DMS53 (cell line): ENCODE results near the gene PERCC1.

Experiments used
- DNase-seq: peaks from one replicate; lab custom pipeline; 2025; lab: John Stamatoyannopoulos, UW

PERCC1 gene

GRCh38 chr16:1434644-1435592 lies 4.0 kb downstream of the PERCC1 start:
- DNase-seq = peak; percentile 38

- DNase-seq = peak; percentile 89
These were observed 5.2 kb downstream of the PERCC1 start for GRCh38 chr16:1435921-1436697.

DNA sequence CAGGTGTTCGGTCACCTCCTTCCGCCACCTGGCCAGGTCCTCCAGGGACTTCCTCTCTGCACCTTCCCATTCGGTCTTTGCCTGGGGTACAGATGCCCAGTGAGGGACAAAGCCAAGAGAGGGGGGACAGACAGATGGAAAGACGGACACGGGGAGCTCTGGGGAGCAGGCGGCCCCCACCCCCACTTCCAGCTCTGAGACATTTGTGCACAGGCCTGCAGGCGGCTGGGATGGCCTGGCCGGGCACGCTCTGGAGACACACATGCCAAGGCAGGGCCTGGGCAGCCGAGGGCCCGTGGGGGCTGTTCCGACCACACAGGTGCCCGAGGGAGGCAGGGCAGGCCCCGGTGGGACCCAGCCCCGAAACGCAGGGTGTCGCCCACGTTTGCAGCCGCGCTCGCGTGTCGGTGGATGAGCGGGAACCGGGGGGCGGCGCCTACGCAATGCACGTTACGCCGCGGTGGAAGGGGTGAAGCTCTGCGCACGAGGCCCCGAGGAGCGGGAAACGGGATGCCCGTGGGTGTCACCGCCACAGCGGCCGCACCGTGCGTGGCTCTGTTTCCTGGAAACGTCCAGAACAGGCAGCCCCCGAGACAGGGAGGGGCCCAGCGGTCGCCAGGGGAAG lies 6.0 kb downstream of the PERCC1 start:
- peak; percentile 88 for DNase-seq

DNA sequence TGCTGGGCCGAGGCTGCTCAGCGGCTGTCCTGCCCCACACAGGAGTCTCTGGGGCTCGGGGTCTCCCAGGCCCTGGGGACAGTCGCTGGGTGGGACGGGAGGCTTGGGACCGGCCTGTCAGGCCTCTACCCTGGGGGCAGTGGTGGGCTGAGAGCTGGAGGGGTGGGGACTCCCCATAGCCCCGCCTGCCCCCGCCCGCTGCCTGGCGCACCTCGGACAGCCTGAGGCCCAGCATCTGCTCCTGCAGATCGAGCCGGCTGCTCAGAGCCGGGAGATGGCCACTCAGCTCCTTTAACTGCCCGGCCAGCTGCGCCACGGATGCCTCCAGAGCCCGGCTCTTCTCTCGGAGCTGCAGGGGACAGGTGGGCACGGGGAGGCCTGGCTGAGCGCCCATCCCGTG lies 6.7 kb downstream of the PERCC1 start:
- peak; percentile 89 for DNase-seq

- DNase-seq = peak; percentile 84
These were observed 7.6 kb downstream of the PERCC1 start for GRCh38 chr16:1438229-1439057.

- peak; percentile 89 for DNase-seq
These were observed 8.3 kb downstream of the PERCC1 start for GRCh38 chr16:1439058-1439698.

DNA sequence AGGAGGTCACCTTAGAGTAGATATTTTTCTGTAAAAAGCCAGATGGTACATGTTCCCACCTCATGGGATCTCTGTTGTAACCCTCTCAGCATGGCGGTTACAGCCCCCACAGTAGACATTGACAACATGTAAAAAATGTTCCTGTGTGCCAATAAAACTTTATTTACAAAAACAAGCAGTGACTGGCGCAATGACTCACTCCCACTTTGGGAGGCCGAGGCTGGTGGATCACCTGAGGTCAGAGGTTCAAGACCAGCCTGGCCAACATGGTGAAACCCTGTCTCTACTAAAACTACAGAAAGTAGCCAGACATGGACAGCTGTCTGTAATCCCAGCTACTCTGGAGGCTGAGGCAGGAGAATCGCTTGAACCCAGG lies 8.8 kb downstream of the PERCC1 start:
- peak; percentile 85 for DNase-seq

DNA sequence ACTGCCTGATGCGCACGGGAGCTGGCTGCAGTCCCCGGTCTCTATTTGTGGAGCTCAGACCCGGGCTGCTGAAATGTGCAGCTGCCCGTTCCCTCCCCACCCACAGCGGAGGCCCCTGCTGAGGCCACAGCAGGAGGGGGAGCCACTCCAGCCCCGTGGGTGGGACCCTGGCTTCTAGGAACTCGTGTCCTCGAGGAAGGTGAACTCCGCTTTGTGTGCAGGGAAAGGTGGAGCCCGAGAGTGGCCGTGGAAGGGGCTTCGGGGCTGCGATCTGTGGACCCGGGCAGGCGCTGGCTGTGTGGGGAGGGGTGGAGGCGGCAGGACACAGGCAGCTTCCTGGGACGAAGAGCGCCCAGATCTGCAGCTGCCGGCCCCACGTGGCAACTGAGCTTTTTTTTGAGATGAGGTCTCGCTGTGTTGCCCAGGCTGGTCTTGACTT lies 10.5 kb downstream of the PERCC1 start:
- DNase-seq = no peak

- no peak for DNase-seq
These were observed 11.8 kb downstream of the PERCC1 start for GRCh38 chr16:1442697-1443096.

DNA sequence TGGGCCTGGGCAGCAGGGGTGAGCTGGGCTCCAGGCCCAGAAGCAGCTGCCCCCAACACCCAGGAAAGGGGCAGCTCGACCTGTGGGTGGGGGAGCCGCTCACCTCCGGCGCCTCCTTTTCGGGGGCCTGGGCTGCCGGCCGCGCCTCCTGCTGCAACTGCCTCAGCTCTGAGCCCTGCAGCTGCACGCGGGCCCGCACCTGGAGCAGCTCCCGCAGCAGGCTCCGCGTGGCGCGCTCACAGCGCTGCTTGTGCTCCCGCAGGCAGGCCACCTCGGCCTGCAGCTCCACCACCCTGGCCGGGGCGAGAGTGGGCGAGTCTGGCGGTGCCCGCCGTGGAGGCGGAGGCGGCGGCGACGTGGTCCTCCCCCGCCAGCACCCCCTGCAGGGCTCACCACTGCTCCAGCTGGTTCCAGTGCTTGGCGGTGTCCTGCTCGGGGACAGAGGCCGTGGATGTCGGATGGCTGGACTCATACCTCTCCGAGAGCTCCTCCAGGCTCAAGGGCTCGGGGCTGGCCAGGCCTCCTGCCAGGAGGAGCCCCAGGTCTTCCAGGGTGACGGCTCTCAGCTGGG lies 12.6 kb downstream of the PERCC1 start:
- no peak for DNase-seq

GRCh38 chr16:1443980-1444729 lies 13.3 kb downstream of the PERCC1 start, which contains the start of gene CCDC154:
CCDC154 (minus strand) TSS chr16:1444556; CDS start chr16:1444322, 234 bp downstream.
- DNase-seq = no peak

DNA sequence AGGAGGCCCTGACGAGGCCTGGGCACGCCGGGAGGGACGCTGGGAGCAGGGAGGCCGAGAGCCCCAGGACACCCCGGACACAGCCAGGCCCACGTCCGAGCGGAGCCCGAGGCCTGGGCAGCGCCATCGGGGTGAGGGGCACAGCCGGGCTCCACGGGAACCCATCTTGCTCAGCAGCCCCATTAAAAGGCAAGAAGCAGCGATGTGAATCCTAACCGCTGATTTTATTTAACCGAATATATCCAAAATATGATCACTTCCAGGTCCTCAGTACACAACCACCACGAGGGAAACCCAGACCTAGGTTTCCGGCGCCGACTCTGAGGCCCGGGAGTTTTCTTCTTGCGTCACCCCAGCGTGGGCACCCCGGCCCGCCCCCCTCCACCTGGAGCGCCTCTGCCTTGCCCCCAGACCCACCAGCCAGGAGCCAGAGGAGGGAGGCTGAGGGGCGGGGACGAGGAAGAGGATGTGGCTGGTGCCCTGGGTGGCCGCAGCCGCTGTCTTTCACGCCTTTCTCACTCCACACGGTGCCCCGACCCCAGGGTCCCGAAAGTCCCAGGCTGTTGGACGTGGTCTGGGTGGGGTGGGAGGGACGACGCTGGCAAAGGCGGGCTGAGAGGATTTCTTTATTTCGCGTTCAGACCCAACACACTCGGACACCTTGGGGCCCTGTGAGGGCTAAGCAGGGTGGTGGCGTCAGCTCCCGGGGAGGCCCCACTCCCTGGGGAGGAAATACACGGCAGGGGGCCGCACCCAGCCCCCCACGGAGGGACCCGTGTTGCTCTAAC lies 14.0 kb downstream of the PERCC1 start:
- no peak for DNase-seq

GRCh38 chr16:1445518-1446203 lies 14.8 kb downstream of the PERCC1 start:
- DNase-seq = no peak

DNA sequence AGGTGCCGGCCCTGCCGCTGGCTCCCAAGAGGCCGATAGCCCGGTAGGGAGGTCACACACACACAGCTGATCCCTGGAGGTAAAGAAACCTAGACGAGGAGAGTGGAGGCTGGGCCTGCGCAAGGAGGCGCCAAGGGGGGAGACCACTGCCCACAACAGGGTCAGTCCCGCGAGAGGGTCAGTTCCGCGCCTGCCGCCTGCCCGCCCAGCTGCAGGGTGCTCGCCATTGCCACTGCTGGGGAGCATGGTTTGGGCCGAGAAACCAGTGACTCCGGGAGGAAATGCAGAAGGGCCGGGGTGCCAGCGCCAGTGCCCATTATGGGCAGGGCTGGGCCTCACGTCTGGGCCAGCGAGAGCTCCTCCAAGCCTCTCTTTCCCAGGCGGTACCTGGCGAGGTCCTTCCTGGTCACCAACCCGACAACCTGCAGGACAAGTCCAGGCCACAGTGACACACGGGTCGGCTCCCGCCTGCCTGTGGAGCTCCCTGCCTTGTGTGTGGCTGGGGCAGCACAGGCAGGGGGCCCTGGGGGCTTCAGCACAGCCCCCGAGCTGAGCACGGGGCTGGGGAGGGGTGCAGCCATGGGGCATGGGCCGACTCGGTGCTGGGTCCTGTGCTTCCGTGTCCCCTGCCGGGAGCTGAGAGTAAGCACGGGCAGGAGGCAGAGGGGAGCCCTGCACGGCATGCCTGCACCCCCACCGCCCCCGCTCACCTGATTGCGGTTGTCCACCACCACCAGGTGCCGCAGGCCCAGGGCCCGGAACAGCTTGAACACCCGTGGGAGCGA lies 15.6 kb downstream of the PERCC1 start:
- no peak for DNase-seq

DNA sequence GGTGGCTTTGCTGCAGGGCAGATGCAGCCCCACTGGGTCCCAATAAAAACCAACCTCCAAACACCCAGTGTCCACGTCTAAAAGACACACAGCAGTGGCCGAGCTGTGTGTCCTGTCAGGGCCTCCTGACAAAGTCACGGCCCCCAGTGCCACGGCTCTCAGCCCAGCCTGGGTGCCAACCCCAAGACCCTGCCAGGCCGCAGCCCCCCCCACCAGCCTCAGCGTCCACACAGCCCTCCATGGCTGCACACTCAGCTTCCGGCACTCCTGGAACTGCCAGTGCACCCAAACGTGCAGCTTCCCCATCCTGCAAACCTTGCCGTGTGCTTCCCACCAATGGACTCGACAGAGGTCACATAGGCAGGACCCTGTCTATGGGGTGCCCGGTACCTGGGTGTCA lies 17.1 kb downstream of the PERCC1 start:
- no peak for DNase-seq

GRCh38 chr16:1448536-1449116 lies 17.7 kb downstream of the PERCC1 start:
- DNase-seq = no peak

DNA sequence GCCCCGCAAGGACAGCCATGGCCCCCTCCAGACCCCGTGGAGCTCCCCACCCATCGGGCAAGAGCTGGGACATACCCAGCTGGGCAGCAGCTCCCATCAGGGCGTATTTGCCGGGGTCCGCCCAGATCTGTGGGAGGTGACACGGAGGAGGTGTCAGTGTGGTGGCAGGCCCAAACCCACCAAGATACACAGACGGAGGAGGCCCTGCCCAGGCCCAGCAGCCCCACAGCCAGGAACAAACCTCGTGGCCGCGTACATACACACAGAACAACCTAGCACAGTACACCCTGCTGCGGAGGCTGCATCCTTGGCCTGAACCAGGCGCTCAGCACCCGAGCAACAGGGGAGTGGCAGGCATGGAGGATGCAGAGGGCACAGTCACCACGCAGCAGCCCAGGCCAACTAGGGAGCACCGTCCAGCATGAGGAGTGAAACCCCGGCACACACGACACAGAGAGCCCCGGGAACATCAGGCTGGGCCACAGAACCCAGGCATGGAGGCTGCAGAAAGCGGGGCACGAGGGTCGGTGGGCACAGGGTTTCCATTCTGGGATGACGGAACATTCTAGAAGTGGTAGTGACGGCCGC lies 18.4 kb downstream of the PERCC1 start:
- no peak for DNase-seq
